GM12801 (cell line): ENCODE results near the gene RFC1.

Source experiments
- CTCF ChIP-seq: IDR thresholded peaks from one replicate; pipeline ENCODE4 v1.5.1; 2011; ENCODE audit warnings: control low read depth; ENCODE audit not compliant: insufficient read length; ENCODE audit errors: extremely low read depth

RFC1 gene

GRCh38 chr4:39390603-39391002, 24.4 kb upstream of the RFC1 start:
- no peak for TF ChIP-seq CTCF

GRCh38 chr4:39384563-39384962, 18.4 kb upstream of the RFC1 start:
- no peak for TF ChIP-seq CTCF

- TF ChIP-seq CTCF, result no peak
These were observed 17.5 kb upstream of the RFC1 start for GRCh38 chr4:39383690-39384089.

GRCh38 chr4:39375478-39375877, 9.3 kb upstream of the RFC1 start:
- TF ChIP-seq CTCF, result no peak

- TF ChIP-seq CTCF, result no peak
These were observed 3.1 kb upstream of the RFC1 start for GRCh38 chr4:39369301-39369700.

GRCh38 chr4:39367166-39367565, 1.0 kb upstream of the RFC1 start:
- no peak for TF ChIP-seq CTCF

- no peak for TF ChIP-seq CTCF
These were observed 802 bp downstream of the RFC1 start for GRCh38 chr4:39365360-39365759.
